GM19025 (cell line): Measurements from ENCODE around the gene PDE11A.
"Not testable (repeated sequence)": the region's sequence is repeated elsewhere in the genome, so short reads cannot be mapped to it uniquely, and the experiment has no call there.

Experiments used
- ATAC-seq: cut with Tn5 transposase; IDR thresholded peaks from one replicate; pipeline ENCODE4 v1.9.1; 2021; ENCODE audit warnings: mild to moderate bottlenecking, low read depth, moderate library complexity; ENCODE audit not compliant: unreplicated experiment

The PDE11A gene

DNA sequence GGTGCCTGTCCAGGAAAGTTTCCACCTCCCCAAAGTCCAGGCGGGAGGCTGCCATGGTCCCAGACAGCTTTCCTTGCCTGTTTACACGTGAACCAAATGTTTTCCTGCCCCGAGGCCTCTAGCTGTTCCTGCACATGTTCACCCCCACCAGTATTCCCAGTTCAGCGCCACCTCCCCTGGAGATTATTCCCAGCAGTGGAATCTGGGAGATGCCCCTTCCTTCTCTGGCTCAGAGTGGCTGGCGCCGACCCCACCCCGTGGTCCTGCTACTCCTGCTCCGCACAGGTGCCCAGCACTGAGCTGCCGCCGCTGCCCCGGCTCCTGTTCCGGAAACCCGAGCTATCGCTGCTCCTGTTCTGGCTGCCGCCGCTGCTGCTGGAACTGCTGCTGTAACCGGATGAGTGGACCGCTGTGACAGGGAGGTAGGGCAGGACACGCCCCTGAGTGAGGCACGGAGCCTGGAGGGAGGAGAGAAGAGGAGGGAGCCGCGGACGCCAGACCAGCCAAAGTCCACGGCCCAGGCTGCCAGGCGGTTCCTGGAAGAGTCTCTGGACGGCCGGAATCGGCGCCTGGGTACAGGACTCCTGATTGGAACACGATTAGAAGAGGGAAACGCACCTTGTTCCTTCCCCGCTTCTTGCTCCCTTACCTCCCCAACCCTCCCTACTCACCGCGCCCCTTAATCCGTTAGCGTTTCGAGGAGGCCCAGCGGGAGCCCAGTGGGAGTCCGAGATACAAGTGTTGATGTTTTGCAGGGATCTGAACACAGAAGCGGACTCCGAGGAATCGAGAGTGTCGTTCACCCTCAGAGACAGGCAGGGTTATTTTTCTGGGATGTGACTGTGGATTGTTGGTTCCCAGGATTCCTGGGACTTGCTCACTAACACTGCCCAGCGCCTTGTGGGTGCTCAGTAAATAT is at the start of gene PDE11A:
Gene PDE11A (minus strand): TSS at position 395 of the 919 bp plus-strand sequence. CDS start 340 bp downstream, at position 55.
- ATAC-seq, result no peak

DNA sequence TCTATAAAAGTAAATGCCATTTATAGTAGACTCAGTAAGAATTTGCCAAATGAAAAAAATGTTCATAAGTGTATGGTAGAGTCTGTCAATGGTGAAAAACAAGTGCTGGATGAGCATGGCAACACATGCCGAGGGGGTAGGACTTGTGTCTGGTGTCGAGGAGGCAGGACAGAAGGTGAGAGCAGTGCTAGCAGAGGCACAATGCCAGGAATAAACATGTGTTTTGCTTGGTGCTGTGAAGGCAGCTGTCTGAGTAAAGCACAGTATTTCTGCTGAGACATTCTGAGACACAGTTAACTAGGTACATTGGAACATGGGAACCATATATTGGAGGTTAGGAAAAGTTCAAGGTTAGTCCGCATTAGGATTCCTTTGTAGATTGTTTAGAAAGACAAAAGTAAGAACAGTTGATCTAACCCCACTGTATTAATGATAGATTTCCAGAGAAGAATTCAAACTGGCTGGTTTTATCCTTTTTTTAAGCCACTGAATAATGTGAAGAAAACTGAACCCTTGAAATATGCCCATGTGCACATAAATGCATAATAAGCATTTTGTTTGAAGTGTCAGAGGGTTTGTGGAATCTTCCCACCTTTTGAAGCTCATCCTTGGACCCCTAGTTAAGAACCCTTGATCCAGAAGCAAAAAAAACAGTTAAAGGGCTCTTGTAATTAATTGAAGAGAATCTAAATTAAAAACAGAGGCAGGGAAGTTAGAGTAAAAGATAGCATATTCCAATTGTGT is 46.8 kb upstream of the PDE11A start:
- no peak for ATAC-seq

DNA sequence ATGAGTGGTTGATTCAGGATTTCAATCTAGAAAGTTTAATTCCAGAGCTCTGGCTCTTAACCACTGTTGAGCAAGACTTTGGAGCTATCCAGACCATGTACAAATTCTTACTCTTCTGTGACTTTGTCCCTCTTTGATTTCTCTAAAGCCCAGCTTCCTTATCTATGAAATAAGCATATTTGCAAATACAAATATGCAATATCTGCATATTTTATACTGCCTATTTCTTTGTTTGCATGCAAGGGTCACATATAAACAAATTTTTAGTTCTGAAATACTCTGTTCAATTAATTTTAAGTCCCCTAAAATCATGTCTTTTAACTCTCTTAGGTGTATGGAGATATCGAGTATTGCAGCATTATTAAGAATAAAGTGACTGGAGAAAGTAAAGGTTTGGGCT is 45.1 kb upstream of the PDE11A start:
- no peak for ATAC-seq

DNA sequence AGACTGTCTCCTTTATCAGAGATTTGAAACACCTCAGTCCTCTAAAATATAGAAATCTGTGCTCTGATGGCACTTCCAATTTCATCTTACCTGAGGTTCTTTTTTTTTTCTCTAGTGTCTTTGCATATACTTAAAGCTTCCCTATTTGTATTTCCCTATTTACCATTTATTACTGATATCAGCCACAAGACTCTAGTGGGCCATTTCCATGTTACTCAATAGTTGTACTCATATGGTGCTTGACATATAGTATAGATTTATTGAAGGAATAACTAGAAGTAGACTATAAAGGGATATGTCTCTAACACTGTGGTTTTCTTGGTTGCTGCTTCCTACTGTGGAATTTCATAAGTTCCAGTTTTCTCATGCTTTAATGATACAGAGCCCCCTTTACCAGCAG is 42.7 kb upstream of the PDE11A start:
- no peak for ATAC-seq

DNA sequence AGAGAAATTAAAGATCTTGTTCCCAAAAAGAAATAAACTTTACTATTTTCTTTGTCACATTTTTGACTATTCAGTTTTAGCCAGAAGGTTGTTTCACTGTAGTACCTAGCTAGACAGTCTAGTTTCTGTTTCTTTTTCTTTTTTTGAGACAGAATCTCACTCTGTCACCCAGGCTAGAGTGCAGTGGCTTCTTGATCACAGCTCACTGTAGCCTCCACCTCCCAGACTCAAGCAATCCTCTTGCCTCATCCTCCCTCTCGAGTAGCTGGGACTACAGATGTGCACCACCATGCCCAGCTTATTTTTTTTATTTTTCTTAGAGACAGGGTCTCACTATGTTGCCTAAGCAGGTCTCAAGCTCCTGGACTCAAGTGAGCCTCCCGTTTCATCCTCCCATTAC is 41.9 kb upstream of the PDE11A start:
- peak; percentile 38 for ATAC-seq

DNA sequence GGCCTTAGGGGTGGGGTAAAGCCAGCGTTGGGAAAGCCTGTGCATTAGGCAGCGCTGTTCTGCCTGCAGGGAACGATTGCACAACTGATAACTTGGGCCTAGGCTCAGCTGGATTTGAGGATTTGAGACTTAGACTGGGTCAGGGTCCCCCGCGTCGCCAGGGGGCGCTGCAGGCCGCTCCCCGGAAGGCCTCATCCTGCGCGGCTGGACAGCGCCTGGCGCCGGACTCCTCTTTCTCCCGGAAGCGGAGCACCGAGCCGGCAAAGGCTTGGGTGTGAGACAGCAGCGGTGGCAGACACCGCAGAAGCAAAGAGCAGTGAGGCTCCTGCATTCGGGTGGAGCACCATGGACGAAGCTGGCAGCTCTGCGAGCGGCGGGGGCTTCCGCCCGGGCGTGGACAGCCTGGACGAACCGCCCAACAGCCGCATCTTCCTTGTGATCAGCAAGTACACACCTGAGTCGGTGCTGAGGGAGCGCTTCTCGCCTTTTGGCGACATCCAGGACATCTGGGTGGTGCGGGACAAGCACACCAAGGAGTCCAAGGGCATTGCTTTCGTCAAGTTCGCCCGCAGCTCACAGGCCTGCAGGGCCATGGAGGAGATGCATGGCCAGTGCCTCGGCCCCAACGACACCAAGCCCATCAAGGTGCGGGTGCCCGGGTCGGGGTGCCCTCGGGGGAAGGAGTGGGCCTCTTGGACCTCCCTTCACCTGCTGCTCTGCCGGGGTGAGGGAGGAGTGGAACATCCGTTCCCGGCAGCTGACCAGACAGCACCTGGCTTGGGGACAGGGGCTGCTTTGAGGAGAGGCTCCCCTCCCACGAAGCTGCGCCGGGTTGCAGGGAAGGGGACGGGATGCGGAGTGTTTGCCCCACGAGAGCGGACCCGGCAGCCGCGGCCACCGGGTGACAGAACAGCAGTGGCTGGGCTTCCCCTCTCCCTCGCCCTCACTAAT is 39.9 kb upstream of the PDE11A start, which contains the start of gene RBM45:
Gene RBM45 (plus strand): TSS at position 236 of the 951 bp plus-strand sequence. CDS start 110 bp downstream, at position 346.
- ATAC-seq, result peak; percentile 88

DNA sequence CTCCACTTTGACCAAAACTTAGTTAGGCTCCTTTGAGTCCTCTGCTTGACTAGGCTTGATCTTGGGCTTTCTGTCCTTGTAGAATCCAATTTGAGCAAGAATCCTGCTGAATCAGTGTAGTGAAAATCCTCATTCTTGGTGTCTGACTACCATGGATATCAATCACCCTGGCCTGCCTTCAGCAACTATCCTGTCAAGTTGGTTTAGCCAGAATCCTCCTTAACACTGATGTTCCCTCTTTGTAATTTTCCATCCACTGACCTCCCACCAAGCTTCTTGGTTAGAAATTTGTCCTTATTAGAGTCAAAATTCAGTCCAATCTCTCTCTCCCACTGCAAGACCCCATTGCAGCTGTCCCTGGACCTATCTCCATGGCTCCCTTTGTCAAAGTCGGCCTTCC is 39.2 kb upstream of the PDE11A start:
- ATAC-seq, result no peak

DNA sequence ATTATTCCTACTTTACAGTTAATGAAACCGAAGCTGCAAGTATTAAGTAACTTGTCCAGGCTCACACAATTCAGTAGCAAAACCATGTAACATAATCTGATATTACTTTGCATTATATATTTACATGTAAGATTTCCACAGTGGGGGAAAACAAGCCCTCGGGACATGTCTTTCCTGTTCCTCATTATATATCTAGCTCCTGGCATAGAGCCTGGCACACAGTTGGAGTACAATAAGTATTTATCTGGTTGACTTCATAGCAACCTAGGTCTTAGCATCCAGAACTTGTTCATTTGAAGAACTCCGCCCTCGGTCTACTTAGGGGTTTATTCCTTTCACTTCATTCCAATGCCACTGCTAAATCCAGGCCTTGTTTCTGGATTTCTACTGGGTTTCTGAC is 38.1 kb upstream of the PDE11A start:
- no peak for ATAC-seq

DNA sequence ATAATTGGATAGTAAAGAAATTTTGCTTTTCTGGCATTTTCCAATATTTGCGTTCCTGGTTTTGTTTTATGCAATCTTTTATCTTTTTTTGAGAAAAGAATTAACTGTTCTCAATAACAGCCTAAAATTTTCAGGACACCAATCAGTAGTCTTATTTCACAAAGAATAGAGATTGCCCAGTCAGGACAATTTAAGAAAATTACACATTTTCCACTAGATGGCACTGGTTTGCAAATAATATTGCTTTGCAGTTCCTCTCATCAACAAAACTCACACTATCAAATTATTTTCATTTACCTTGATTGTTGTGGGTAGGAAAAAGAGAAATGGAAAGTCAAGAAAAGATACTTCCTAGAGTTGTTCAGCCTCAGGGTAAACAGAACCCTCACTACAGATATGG is 37.2 kb upstream of the PDE11A start:
- ATAC-seq, result no peak

DNA sequence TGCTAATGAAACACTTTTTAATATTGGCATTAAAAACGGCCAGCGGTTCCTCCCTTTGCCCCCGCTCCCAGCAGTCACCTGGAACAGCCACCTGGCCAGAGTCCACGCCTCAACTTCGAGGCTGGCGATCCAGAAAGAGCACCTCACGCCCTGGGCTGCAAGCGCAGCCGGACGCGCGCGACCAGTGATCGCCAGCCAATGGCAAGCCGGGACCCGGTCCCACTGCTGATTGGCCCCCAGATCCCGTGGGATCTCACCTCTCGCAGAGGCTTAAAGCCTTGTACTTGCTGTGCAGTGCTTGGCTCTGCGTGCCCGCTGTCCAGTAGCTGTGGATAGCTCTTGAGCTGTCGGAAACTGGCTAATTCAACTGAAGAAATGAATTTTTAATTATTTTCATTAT is 35.6 kb upstream of the PDE11A start:
- ATAC-seq, result no peak

DNA sequence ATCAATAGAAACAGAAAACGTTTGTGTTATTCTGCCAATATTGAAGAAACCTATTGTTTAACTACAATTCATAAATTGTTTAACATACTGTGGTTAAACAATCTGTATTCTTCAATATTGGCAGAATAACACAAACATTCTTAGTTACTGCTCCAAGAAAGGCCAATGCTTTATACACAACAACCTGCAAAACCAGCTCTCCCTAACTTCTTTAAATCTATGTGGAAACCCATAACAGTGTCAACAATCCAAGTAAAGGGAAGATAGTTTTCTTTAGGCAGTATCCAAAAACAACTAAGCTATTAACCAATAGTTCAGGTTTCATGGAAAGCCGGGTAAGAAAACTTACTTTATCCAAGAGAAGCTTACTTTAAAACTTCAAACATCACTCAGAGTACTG is 33.5 kb upstream of the PDE11A start:
- no peak for ATAC-seq

DNA sequence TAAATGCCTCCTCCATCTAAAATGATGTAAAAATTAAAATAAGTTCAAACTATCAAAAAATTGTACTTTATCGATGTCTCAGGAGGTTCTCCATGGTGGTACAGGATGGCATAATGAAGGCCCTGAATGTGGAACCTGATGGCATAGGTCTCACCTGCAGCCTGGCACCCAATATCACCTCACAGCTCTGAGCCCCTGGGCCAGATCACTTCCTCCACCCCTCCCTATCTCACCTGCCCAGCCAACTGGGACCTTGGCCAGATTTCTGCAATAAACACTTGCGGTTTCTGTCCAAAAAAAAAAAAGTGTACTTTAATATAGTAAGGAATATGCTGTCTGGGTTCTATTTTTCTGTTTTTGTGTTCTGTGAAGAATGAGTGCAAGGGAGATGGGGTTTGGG is 33.0 kb upstream of the PDE11A start:
- ATAC-seq, result no peak

DNA sequence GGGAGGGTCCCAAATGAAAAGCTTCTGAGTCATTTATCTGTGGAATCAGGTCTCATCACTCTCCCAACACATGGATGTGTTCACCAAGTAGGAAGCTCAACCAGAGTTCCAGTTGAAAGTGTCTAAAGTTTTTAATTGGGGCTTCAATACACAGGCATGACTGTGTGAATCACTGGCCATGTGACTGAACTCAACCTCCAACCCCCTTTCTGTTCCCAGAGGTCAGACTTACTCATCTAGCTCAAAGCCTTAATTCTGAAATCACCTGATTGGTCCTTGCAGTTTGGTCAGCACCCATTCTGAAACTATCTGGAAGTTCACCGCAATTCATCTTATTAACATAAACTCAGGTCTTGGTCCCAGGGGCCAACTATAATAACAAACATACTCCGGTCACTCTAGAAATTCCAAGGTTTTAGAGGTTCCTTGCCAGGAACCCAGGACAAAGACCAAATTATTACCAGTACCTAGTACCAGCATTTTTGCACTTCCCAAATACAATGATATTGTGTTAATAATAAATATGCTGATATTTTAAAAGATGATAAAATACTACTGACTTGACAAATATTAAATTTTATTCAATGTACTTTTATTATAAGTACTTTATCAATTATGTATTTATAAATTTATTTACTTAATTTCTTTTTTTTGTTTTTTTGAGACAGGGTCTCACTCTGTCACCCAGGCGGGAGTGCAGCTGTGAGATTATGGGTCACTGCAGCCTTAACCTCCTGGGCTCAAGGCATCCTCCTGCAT is 28.9 kb upstream of the PDE11A start:
- ATAC-seq, result no peak

DNA sequence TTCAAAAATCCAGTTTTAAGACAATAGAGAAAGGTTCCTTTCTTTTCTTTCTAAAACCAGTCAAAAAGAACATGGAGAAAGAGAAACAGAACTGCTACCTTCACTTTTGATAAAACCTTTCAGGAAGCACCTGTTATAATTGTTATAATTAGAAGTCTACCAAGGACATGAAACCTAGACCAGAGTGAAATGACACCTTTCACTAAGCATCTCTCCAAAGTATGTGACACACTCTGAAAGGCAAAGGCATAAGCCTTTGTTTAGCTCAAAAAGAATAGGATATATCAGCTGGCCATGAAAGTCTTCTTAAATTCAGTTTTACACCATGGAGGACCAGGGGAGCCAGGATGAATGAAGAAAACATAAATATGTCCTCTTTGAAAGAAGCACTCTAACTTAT is 20.9 kb upstream of the PDE11A start:
- no peak for ATAC-seq

DNA sequence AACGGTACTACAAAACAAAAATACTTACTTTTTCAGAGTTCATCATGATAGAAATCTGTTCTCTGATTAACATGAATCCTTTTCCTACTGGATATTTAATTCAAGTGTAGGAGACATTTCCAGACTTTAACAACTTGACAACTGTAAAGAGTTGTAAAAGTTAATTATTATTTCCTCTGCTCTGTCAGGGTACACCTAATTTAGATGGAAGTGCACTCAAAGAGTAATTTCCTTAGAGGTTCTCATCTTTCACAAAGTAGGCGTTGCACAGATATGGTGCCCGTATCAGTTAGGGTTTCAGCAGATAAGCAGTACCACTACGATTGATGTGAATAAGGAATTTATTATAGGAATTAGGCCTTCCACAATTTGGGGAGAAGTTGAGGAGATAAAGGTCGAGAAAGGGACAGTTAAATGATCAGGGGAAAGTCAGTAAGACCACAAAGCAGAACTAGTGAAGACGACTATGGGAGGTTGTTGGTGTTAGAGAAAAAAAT is 16.2 kb upstream of the PDE11A start:
- no peak for ATAC-seq

DNA sequence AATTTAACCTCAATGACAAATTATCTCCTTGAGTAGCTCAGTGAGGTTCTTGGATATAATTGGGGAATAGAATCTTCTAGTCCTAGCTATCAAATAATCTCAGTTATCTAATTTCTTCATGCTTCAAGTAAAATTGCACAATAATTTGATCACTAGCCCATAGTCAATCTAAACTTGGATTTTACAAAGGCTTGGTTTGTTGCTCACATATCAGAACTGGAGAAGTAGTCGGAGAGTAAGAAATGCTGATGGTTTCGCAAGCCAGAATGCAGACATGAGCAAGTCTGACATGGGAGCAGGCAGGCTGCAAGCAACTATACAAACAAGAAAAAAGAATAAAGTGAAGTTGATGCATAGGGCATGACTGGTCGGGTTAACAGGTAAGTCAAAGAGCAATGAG is 11.7 kb upstream of the PDE11A start:
- no peak for ATAC-seq

DNA sequence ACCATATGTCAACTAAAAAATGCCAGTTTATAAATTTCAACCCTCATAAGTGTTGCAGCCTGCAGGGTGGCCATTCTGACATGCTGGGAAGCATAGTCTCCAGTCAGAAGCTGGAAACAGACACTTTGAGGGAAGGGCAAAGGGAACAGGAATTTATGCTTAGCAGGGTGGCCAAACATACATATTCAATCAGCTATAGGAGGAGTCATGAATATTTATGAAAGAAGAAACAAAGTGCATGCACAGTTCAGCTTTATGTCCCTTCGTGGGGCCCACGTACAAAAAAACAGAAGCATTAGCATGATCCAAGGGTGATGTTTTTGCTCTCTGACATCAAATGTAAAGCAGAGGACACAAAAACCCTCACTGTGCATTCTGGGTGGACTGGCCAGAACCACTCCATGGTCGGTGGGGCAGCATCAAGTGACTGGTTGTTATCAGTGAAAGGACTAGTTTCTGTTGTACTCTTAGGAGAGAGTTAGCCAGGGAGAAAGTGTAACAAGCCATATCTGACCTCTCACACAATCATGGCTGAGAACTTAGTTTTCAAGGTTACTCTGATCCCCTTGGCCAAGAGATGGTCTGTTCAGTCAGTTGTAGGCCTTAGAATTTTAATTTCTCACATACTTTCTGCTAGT is 9.9 kb upstream of the PDE11A start:
- no peak for ATAC-seq

DNA sequence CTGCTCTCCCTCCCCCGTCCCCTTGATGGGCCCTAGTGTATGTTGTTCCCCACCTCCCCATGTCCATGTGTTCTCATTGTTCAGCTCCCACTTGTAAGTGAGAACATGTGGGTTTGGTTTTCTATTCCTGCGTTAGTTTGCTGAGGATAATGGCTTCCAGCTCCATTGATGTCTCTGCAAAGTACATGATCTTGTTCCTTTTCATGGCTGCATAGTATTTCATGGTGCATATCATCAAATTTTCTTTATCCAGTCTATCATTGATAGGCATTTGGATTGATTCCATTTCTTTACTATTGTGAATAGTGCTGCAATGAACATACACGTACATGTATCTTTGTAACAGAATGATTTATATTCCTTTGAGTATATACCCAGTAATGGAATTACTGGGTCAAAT is 6.7 kb upstream of the PDE11A start:
- not testable (repeated sequence) for ATAC-seq

DNA sequence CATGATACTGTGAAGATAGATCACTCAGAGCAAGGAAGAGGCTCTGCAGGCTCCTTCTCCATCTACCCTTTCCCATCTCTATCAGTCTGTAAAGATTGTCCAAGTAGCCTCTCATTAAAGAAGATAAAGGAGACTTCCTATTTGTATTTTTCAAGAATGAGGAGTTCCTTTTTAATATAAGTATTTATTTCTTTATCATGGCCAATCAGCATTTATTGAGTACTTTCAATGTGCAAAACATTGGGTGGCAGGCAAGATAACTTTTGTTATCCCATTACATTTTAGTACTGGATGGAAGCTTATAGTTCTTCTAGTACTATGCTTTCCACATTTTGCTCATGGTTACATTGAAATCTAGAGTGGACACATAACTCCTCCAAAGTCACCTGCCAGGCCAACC is 3.6 kb upstream of the PDE11A start:
- no peak for ATAC-seq
